GM12865 (cell line): ENCODE measurements around the gene SNAPIN.
A peak's percentile ranks its signal among the peaks of the same experiment; 100 is the strongest.

Experiments
- DNase-seq: peaks from one replicate; pipeline ENCODE4 v3.0.0; 2010; ENCODE audit warnings: low read depth
- H3K4me3 ChIP-seq: 2 replicates; pipeline ENCODE4 v1.5.1; 2011; ENCODE audit warnings: mild to moderate bottlenecking, low read depth, low read length, control low read depth
- TF ChIP-seq, protein P1 (sequence below): IDR thresholded peaks from 2 replicates; pipeline ENCODE4 v1.5.1; 2011; ENCODE audit warnings: low read length, control low read depth, low read depth, inconsistent platforms; ENCODE audit not compliant: insufficient read depth; ENCODE audit errors: missing control alignments

The SNAPIN gene

DNA sequence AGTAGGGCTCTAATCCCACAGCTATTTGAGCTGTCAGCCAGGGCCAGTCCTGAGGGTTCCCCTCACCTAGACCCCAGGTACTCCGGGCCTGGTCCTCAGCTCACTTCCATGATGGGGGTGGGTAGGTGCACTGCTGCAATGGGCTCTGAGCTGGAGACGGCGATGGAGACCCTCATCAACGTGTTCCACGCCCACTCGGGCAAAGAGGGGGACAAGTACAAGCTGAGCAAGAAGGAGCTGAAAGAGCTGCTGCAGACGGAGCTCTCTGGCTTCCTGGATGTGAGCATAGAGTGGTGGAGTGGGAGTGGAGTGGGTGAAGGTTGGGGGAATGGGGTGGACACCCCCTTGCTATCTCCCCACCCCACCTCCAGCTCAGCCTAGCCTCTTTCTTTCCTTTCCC is 28.1 kb upstream of the SNAPIN start:
- no peak for DNase-seq
- TF ChIP-seq, protein P1, sequence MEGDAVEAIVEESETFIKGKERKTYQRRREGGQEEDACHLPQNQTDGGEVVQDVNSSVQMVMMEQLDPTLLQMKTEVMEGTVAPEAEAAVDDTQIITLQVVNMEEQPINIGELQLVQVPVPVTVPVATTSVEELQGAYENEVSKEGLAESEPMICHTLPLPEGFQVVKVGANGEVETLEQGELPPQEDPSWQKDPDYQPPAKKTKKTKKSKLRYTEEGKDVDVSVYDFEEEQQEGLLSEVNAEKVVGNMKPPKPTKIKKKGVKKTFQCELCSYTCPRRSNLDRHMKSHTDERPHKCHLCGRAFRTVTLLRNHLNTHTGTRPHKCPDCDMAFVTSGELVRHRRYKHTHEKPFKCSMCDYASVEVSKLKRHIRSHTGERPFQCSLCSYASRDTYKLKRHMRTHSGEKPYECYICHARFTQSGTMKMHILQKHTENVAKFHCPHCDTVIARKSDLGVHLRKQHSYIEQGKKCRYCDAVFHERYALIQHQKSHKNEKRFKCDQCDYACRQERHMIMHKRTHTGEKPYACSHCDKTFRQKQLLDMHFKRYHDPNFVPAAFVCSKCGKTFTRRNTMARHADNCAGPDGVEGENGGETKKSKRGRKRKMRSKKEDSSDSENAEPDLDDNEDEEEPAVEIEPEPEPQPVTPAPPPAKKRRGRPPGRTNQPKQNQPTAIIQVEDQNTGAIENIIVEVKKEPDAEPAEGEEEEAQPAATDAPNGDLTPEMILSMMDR = no peak
- no peak overlapping the region for H3K4me3 ChIP-seq

DNA sequence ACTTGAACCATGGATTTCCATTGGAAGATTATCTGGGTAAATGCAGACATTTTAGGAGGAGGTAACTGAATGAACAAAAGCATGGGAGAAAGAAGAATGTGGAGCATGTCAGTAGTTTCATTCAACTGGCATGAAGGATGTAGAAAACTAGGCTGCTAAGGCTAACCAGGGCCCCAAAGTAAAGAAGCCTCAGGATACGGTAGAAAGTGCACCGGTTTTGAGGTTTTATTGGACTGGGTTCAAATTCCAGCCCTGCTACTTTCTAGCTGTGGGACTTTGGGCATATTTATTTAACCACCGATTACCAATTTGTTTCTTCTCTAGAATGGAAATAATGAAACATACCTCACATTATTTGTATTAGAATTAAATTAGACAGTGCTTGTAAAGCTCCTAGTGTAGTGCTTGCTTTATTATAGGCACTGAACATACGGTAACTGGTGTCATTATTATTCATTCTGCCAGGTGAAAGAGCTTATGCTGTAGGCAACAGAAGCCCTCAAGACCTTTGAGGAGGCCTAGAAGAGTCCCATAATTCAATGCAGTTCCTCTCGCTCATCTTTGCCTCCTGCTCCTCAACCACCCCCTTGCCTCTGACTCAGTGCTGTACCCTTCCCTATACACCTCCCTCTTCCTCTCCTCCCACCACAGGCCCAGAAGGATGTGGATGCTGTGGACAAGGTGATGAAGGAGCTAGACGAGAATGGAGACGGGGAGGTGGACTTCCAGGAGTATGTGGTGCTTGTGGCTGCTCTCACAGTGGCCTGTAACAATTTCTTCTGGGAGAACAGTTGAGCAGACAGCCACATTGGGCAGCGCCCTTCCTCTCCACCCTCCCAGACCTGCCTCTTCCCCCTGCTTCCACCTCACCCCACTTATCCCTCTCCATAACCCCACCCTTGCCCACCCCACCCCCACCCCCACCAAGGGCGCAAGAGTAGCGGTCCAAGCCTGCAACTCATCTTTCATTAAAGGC is 27.2 kb upstream of the SNAPIN start:
- no peak overlapping the region for H3K4me3 ChIP-seq
- TF ChIP-seq, protein P1 = no peak
- DNase-seq = no peak

DNA sequence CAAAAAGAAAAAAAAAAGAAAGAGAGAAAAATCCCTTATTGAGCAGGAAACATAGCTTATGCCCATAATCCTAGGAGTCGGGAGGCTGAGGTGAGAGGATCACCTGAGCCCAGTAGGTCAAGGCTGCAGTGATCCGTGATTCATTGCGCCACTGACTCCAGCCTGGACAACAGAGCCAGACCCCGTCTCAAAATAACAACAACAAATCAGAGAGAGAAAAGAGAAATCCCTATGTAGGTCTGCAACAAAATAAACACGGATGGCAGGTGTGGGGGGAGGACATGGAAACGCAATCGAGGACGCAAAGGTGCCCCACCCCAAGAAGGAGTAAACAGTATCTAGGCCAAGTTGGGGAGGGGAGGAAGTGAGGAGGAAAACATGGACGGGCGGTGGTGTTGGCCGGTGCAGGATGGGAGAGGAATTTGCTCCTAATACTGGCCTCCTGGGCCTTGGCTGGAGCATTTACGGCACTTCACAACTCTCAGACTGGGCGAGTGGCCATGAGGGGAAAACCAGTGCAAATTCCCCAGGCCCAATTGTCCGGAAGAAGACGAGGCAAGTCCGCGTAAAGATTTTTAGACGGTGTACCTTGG is 25.2 kb upstream of the SNAPIN start:
- no peak for DNase-seq
- TF ChIP-seq, protein P1 = no peak
- H3K4me3 ChIP-seq = peak overlapping the region; percentile 43

DNA sequence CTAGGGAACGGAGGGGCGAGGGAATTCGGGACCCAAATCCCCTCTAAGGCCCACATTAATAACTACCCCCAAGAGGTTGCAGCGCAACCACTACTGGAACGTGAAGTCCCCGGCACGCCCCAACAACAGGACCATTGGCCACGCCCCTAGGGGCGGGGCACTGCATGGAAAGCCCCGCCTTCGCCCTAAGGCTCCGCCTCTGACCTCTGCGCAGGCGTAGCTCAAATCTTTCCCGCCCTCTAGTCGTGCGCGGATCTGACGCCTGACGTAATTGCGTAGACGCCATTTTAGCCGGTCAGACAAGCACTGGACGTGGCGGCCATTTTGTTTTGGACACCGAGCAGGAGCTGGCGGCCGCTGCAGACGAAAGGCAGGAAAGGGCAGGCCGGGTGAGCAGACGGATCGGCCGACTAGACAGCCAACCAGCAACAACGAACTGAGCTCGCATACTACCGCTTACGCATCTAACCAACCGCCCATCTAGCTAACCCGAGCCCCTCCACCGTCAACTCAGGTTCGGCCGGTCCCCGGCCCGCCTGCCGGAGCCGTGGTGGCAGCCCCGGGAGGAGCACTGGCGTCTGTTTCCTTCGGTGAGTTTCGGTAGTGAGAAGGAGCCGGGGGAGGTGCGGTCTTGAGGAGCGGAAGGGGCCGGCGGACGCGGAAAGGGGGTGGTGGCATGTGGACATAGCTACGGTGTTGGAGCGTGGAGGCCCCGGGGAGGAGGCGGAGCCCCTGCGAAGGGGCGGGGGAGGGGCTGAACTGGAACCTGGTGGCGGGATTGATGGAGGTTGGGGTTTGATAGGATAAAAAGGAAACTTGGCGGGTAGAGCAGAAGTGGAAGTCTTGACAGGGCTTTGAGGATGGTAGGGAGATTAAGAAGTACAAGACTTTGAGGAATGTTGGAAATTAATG is 24.5 kb upstream of the SNAPIN start, which contains the start of gene CHTOP:
Gene CHTOP (plus strand): TSS at position 313 of the 912 bp plus-strand sequence. CDS start 2,523 bp downstream, outside the sequence.
- peak; percentile 99 for DNase-seq
- H3K4me3 ChIP-seq = peak within 1 kb of the TSS; percentile 70
- TF ChIP-seq, protein P1 = no peak

DNA sequence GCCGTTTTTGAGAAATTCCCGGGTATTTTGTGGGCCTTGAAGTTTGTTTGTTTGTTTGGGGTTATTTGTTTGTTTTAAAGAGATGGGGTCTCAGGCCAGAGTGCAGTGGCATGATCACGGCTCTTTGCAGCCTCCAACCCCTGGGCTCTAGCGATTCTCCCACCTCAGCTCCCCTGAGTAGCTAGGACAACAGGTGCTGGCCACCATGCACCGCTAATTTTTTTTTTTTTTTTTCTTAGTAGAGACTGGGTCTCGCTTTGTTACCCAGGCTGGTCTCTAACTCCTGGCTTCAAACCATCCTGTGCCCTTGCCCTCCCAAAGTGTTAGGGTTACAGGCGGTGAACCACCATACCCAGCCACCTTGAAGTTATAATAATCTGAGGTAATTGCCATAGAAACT is 22.6 kb upstream of the SNAPIN start:
- peak overlapping the region; percentile 70 for H3K4me3 ChIP-seq
- TF ChIP-seq, protein P1 = no peak
- no peak for DNase-seq

DNA sequence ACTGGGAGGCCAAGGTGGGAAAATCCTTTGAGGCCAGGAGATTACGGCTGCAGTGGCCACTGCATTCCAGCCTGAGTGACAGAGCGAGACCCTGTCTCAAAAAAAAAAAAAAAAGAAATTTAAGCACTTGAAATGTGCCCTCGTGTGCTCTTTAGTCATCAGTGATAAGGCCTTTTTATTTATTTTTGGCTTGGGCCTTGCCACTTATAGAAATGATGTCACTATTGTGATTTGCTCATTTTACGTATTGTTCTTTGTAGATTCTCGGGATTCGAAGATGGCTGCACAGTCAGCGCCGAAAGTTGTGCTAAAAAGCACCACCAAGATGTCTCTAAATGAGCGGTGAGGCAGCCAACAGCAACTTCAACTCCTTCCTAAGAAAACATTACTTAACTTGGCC is 22.2 kb upstream of the SNAPIN start:
- DNase-seq = no peak
- H3K4me3 ChIP-seq = no peak overlapping the region
- TF ChIP-seq, protein P1 = no peak
